Endothelial cell of umbilical vein (primary cell): Measurements from ENCODE around the gene PRRC2C. TPM values are rescaled to one million over a fixed set of nuclear protein-coding genes. Genes with fewer than 3 reads are reported as not detected.

Experiments
- BruUV-seq: library from RNA; stranded (reverse); fragments of 400-500 nt; replicated peaks from 2 replicates; lab custom pipeline; 2021; lab: Mats Ljungman, UMichigan
- CTCF ChIA-PET: fragments of 300-600, 350-600 bp; sonication (Branson Sonifier 250); formaldehyde crosslinking; loops from one replicate; lab custom pipeline; 2021; ENCODE audit warnings: antibody characterized with exemption, inconsistent platforms; lab: Charles Lee
- POLR2A ChIA-PET: fragments of 300-600, 350-600 bp; sonication (Branson Sonifier 250); formaldehyde crosslinking; loops from one replicate; lab custom pipeline; 2021; ENCODE audit warnings: antibody characterized with exemption, inconsistent platforms; lab: Charles Lee
- DNase-seq: peaks from one replicate; pipeline ENCODE4 v3.0.0-alpha.2; 2011; ENCODE audit warnings: low read depth, low spot score
- FAIRE-seq: peaks from 2 replicates; lab custom pipeline; 2011; peaks lifted over from hg19 to GRCh38; lab: Jason Lieb, UNC
- H2AFZ ChIP-seq: 2 replicates; pipeline ENCODE4 v1.6.0; 2012; ENCODE audit warnings: low read depth, low read length, control low read depth, inconsistent platforms
- H3K27ac ChIP-seq: 2 replicates; pipeline ENCODE4 v1.5.1; 2011; ENCODE audit warnings: low read depth, mild to moderate bottlenecking, control low read depth, low read length, moderate library complexity; ENCODE audit not compliant: insufficient read depth
- H3K27me3 ChIP-seq, 2 experiments: 2 replicates each; pipeline versions ENCODE4 v1.6.0 to v1.6.1; 2011; ENCODE audit warnings: low read length in 2 of 2, mixed read lengths in 1 of 2; ENCODE audit not compliant: control insufficient read depth in 2 of 2, insufficient read depth in 2 of 2
- H3K36me3 ChIP-seq, 2 experiments: 2 replicates in 1 of 2; 3 replicates in 1 of 2; pipeline ENCODE4 v1.5.1; 2011; ENCODE audit warnings: low read length in 2 of 2, mild to moderate bottlenecking in 1 of 2, moderate library complexity in 1 of 2; ENCODE audit not compliant: control insufficient read depth in 2 of 2, insufficient read depth in 2 of 2; ENCODE audit errors: extremely low read depth in 1 of 2
- H3K4me1 ChIP-seq: 3 replicates; pipeline ENCODE4 v1.5.1; 2011; ENCODE audit warnings: mild to moderate bottlenecking, low read length; ENCODE audit not compliant: control insufficient read depth, insufficient read depth; ENCODE audit errors: extremely low read depth
- H3K4me2 ChIP-seq: 2 replicates; pipeline ENCODE4 v1.6.1; 2011; ENCODE audit warnings: low read length, control low read depth, mixed read lengths; ENCODE audit not compliant: insufficient read depth
- H3K4me3 ChIP-seq, 3 experiments: fragments of 200-600 bp in 1 of 3; sonication (generic), shearing (Covaris generic) in 1 of 3; replicated peaks in 1 of 3; 2 replicates each; pipeline ENCODE4 v1.5.1; 2011 to 2016; ENCODE audit warnings: control low read depth in 3 of 3, low read length in 3 of 3, mild to moderate bottlenecking in 2 of 3, inconsistent platforms in 1 of 3, low read depth in 1 of 3, moderate library complexity in 1 of 3; ENCODE audit not compliant: insufficient read depth in 1 of 3
- H3K79me2 ChIP-seq: 2 replicates; pipeline ENCODE4 v1.6.0; 2012; ENCODE audit warnings: low read length, inconsistent platforms; ENCODE audit not compliant: control insufficient read depth, insufficient read depth
- H3K9ac ChIP-seq: replicated peaks from 2 replicates; pipeline ENCODE3; 2011; ENCODE audit warnings: low read length, control low read depth; ENCODE audit not compliant: insufficient read depth; ENCODE audit errors: extremely low read depth
- H3K9me1 ChIP-seq: replicated peaks from 3 replicates; pipeline ENCODE4 v1.6.0; 2011; ENCODE audit warnings: mild to moderate bottlenecking, low read length; ENCODE audit not compliant: control insufficient read depth, insufficient read depth; ENCODE audit errors: extremely low read depth
- H3K9me3 ChIP-seq: replicated peaks from 2 replicates; pipeline ENCODE4 v1.5.1; 2012; ENCODE audit warnings: low read length, inconsistent platforms; ENCODE audit not compliant: control insufficient read depth, insufficient read depth
- H4K20me1 ChIP-seq: replicated peaks from 2 replicates; pipeline ENCODE3; 2011; ENCODE audit warnings: mild to moderate bottlenecking, low read length; ENCODE audit not compliant: control insufficient read depth, insufficient read depth; ENCODE audit errors: extremely low read depth
- EZH2 ChIP-seq: IDR thresholded peaks from 2 replicates; pipeline ENCODE4 v1.6.1; 2012; ENCODE audit warnings: borderline replicate concordance, low read depth, mild to moderate bottlenecking, moderate library complexity, low read length, inconsistent platforms; ENCODE audit not compliant: severe bottlenecking
- FOS ChIP-seq: IDR thresholded peaks from 2 replicates; pipeline ENCODE4 v1.6.1; 2011; ENCODE audit warnings: mild to moderate bottlenecking, low read length, moderate library complexity, borderline replicate concordance; ENCODE audit not compliant: insufficient read depth
- GATA2 ChIP-seq: IDR thresholded peaks from 2 replicates; pipeline ENCODE4 v1.7.0; 2011; ENCODE audit warnings: low read depth, mild to moderate bottlenecking, moderate library complexity, mixed read lengths, low read length; ENCODE audit not compliant: insufficient read length, insufficient read depth
- JUN ChIP-seq: IDR thresholded peaks from 2 replicates; pipeline ENCODE4 v1.6.1; 2011; ENCODE audit warnings: borderline replicate concordance, low read depth; ENCODE audit not compliant: insufficient read length, insufficient read depth
- MYC ChIP-seq: IDR thresholded peaks from one replicate; pipeline ENCODE4 v1.6.1; 2011; ENCODE audit warnings: mild to moderate bottlenecking, low read depth, low read length
- POLR2A ChIP-seq: IDR thresholded peaks from 2 replicates; pipeline ENCODE4 v1.6.1; 2012; ENCODE audit warnings: low read depth, mild to moderate bottlenecking, control low read depth, low read length
- POLR2AphosphoS5 ChIP-seq: IDR thresholded peaks from 2 replicates; pipeline ENCODE4 v1.6.1; 2012; ENCODE audit warnings: low read depth, mild to moderate bottlenecking, control low read depth, low read length, moderate library complexity; ENCODE audit not compliant: insufficient read depth
- dilution Hi-C: fragments of 300-500 bp; cut with MboI; formaldehyde crosslinking; loops from one replicate; pipeline ENCODE4 v1.15.0; 2019; ENCODE audit warnings: low sequenced_read_pairs; ENCODE audit not compliant: extremely low pct_ligation_motif_present
- intact Hi-C: fragments of 100-400 bp; cut with micrococcal nuclease; formaldehyde crosslinking; loops from one replicate; pipeline ENCODE4 v1.10.0; 2022
- polyA plus RNA-seq, 4 experiments: library from polyadenylated mRNA; depleted of rRNA in 3 of 4; stranded (reverse) in 3 of 4; unstranded in 1 of 4; fragments of >200 nt; gene quantifications; 2 replicates each; pipeline versions ENCODE4 v1.2.1 to v1.2.3, GENCODE V29; 2011 to 2012; ENCODE audit warnings: missing spikeins in 1 of 4
- total RNA-seq: library from RNA; stranded (reverse); gene quantifications from 2 replicates; pipeline ENCODE4 v1.2.3, GENCODE V29; 2021
- TF ChIP-seq, protein P1 (sequence below): IDR thresholded peaks from 2 replicates; pipeline ENCODE4 v1.6.1; 2011; ENCODE audit not compliant: insufficient read depth, insufficient read length
- TF ChIP-seq, protein P2 (sequence below), 2 donors: IDR thresholded peaks; 1 replicate in 1 of 2; 2 replicates in 1 of 2; pipeline ENCODE4 v1.5.1; 2011; ENCODE audit warnings: low read length in 2 of 2, mild to moderate bottlenecking in 2 of 2, moderate library complexity in 2 of 2, control low read depth in 1 of 2, inconsistent platforms in 1 of 2, low read depth in 1 of 2; ENCODE audit not compliant: insufficient read depth in 1 of 2; ENCODE audit errors: extremely low read depth in 1 of 2

The PRRC2C gene
- total and polyA plus RNA-seq, 2 donors (not counting 3 experiments of a cell fraction or from before 2014, with no cell fraction given), result 65.7 to 199 TPM

DNA sequence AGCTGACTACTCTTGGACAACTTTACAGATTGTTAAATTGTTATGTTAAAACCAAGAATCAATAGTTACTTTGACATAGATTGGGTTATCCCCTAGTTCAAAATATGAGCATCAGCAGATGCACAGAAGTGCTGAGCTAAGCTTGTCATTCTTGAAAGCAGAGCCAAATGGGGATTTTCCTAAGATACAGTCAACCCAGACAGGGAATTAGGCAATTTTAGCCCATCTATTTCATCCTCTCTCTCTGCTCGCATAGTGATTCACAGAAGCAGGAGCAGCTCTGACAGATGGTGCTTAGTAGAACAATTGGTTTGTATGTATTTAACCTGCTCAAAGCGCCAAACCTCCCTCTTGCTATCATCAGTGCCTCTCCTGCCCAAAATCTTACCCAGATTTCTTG lies 27.9 kb upstream of the PRRC2C start:
- Histone ChIP-seq H3K4me3 (no peak overlapping the region), H2AFZ (no peak overlapping the region), H3K36me3 (no peaks in the 10 kb centered on the region), H3K9me1 (no peaks in the 10 kb centered on the region), H3K27me3 (peaks cover 0 to 4% of the 10 kb centered on the region in 2 experiments), H3K79me2 (no peaks in the 10 kb centered on the region), H3K9me3 (no peaks in the 10 kb centered on the region), H3K9ac (no peak overlapping the region), H3K27ac (no peak overlapping the region), H4K20me1 (no peaks in the 10 kb centered on the region), H3K4me1 (no peaks in the 10 kb centered on the region), H3K4me2 (no peak overlapping the region)
- ChIA-PET CTCF (interaction anchor here (1.2 kb wide), 1 partner anchor 11 kb away, joined by 3 read pairs; no protein-coding TSS in a partner anchor), POLR2A (no interaction called here)
- FAIRE-seq (no peak), DNase-seq (no peak)
- intact Hi-C loops (no loop called here), dilution Hi-C loops (no loop called here)
- BruUV-seq, result no TSS peak
- TF ChIP-seq EZH2, result no peak
- no peak for TF ChIP-seq GATA2
- TF ChIP-seq, protein P1, sequence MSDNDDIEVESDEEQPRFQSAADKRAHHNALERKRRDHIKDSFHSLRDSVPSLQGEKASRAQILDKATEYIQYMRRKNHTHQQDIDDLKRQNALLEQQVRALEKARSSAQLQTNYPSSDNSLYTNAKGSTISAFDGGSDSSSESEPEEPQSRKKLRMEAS, result no peak
- no peak for TF ChIP-seq JUN
- no peak for TF ChIP-seq FOS

DNA sequence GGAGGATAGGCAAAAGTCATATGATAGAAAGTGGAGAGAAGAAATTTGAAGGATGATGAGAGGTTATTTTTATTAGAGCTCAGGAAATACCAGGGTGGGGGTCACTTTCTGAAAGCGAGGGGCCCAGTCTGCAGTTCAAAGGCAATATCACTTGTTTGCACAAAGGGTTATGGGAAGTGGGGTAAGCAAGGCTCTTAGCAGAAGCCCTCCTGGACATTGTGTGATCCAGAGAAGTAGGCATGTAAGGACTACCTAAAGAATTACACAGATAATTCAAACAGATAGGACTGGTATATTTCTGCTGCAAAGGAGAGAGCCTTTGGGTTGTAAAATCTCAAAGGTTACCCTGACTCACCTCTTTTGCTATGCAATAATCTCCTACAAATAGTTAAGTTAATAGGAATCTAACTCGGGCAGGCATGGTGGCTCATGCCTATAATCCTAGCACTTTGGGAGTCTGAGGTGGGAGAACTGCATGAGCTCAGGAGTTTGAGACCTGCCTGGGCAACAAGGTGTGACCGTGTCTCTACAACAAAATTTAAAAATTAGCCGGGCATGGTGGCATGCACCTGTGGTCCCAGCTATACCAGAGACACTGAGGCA lies 25.2 kb upstream of the PRRC2C start:
- no peak for FAIRE-seq
- H2AFZ ChIP-seq, result no peak overlapping the region
- no peaks in the 10 kb centered on the region for H3K4me1 ChIP-seq
- H4K20me1 ChIP-seq, result no peaks in the 10 kb centered on the region
- H3K27me3 ChIP-seq, result peaks cover 0 to 4% of the 10 kb centered on the region in 2 experiments
- H3K4me3 ChIP-seq, result no peak overlapping the region
- intact Hi-C loops (no loop called here), dilution Hi-C loops (no loop called here)
- H3K4me2 ChIP-seq, result no peak overlapping the region
- TF ChIP-seq EZH2, result no peak
- TF ChIP-seq POLR2AphosphoS5, result no peak
- TF ChIP-seq, protein P1, result no peak
- no peak for TF ChIP-seq GATA2
- no peak for TF ChIP-seq POLR2A
- no peak for TF ChIP-seq MYC
- TF ChIP-seq, protein P2, sequence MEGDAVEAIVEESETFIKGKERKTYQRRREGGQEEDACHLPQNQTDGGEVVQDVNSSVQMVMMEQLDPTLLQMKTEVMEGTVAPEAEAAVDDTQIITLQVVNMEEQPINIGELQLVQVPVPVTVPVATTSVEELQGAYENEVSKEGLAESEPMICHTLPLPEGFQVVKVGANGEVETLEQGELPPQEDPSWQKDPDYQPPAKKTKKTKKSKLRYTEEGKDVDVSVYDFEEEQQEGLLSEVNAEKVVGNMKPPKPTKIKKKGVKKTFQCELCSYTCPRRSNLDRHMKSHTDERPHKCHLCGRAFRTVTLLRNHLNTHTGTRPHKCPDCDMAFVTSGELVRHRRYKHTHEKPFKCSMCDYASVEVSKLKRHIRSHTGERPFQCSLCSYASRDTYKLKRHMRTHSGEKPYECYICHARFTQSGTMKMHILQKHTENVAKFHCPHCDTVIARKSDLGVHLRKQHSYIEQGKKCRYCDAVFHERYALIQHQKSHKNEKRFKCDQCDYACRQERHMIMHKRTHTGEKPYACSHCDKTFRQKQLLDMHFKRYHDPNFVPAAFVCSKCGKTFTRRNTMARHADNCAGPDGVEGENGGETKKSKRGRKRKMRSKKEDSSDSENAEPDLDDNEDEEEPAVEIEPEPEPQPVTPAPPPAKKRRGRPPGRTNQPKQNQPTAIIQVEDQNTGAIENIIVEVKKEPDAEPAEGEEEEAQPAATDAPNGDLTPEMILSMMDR (IDR thresholded peaks at IDR 0.05; ENCODE audit: extremely low read depth in 1 of 2, insufficient read depth in 1 of 2, low read depth in 1 of 2, low read length in 2 of 2), result no peak
- no peak for TF ChIP-seq FOS
- TF ChIP-seq JUN, result no peak
- ChIA-PET CTCF (interaction anchor here (1.2 kb wide), 1 partner anchor 25 kb away, joined by 3 read pairs; the partner anchor contains the start of gene PRRC2C), POLR2A (no interaction called here)
- DNase-seq, result no peak
- H3K36me3 ChIP-seq, result no peaks in the 10 kb centered on the region
- H3K9ac ChIP-seq, result no peak overlapping the region
- H3K9me1 ChIP-seq, result no peaks in the 10 kb centered on the region
- no TSS peak for BruUV-seq
- no peak overlapping the region for H3K27ac ChIP-seq
- no peaks in the 10 kb centered on the region for H3K9me3 ChIP-seq
- no peaks in the 10 kb centered on the region for H3K79me2 ChIP-seq
